IMR-90 (cell line): ENCODE data around the gene KLK10. TPM values are rescaled to one million over a fixed set of nuclear protein-coding genes. Genes with fewer than 3 reads are reported as not detected.
"Not testable (repeated sequence)": the region's sequence is repeated elsewhere in the genome, so short reads cannot be mapped to it uniquely, and the experiment has no call there.

Experiments used
- ATAC-seq: fragments of 200-7000 bp; cut with Tn5 transposase; 2 replicates; pipeline ENCODE4 v1.9.1; 2020; ENCODE audit warnings: low read depth, mild to moderate bottlenecking, moderate library complexity
- BruUV-seq: library from RNA; stranded (reverse); fragments of 400-500 nt; replicated peaks from 2 replicates; lab custom pipeline; 2021; lab: Mats Ljungman, UMichigan
- CTCF ChIA-PET: fragments of 300-600 bp; formaldehyde crosslinking; extraction: SDS; loops from one replicate; lab custom pipeline; 2021; ENCODE audit warnings: antibody characterized with exemption; lab: Yijun Ruan, JAX
- POLR2A ChIA-PET: fragments of 300-600 bp; sonication (Branson Sonifier 250); formaldehyde crosslinking; loops from one replicate; lab custom pipeline; 2022; ENCODE audit warnings: antibody characterized with exemption; ENCODE audit not compliant: unreplicated experiment; lab: Charles Lee
- DNase-seq: peaks from one replicate; pipeline ENCODE4 v3.0.0; 2013
- H2AFZ ChIP-seq: replicated peaks from 2 replicates; pipeline ENCODE3; 2013; ENCODE audit warnings: low read length, mild to moderate bottlenecking; ENCODE audit not compliant: poor library complexity
- H2AK5ac ChIP-seq: 2 replicates; pipeline ENCODE4 v1.6.1; 2013; ENCODE audit warnings: low read depth, low read length, inconsistent platforms
- H2AK9ac ChIP-seq: replicated peaks from 2 replicates; pipeline ENCODE3; 2013; ENCODE audit warnings: mild to moderate bottlenecking, low read depth, low read length, moderate library complexity; ENCODE audit not compliant: poor library complexity
- H2BK120ac ChIP-seq: 2 replicates; pipeline ENCODE4 v1.6.1; 2013; ENCODE audit warnings: low read depth, low read length, inconsistent platforms
- H2BK15ac ChIP-seq: 3 replicates; pipeline ENCODE4 v1.6.1; 2013; ENCODE audit warnings: low read depth, low read length, inconsistent platforms
- H2BK20ac ChIP-seq: 2 replicates; pipeline ENCODE4 v1.6.1; 2013; ENCODE audit warnings: low read depth, mild to moderate bottlenecking, inconsistent platforms, low read length, moderate library complexity
- H2BK5ac ChIP-seq: 2 replicates; pipeline ENCODE4 v1.6.1; 2013; ENCODE audit warnings: mild to moderate bottlenecking, low read depth, low read length, inconsistent platforms; ENCODE audit not compliant: poor library complexity, severe bottlenecking
- H3K14ac ChIP-seq: replicated peaks from 2 replicates; pipeline ENCODE4 v1.6.1; 2013; ENCODE audit warnings: low read depth, low read length, inconsistent platforms
- H3K18ac ChIP-seq: 2 replicates; pipeline ENCODE4 v1.6.1; 2013; ENCODE audit warnings: low read depth, low read length, control low read depth
- H3K23ac ChIP-seq: 2 replicates; pipeline ENCODE4 v1.6.1; 2013; ENCODE audit warnings: low read depth, low read length, inconsistent platforms
- H3K27ac ChIP-seq: 2 replicates; pipeline ENCODE4 v1.5.1; 2013; ENCODE audit warnings: mild to moderate bottlenecking, control low read depth, low read length; ENCODE audit not compliant: insufficient read depth
- H3K27me3 ChIP-seq: 2 replicates; pipeline ENCODE4 v1.6.1; 2013; ENCODE audit warnings: low read length; ENCODE audit not compliant: control insufficient read depth, insufficient read depth
- H3K36me3 ChIP-seq: 2 replicates; pipeline ENCODE4 v1.6.1; 2013; ENCODE audit warnings: low read length, mixed read lengths; ENCODE audit not compliant: control insufficient read depth, insufficient read depth
- H3K4ac ChIP-seq: 2 replicates; pipeline ENCODE4 v1.6.1; 2013; ENCODE audit warnings: low read depth, low read length, inconsistent platforms
- H3K4me1 ChIP-seq: 2 replicates; pipeline ENCODE4 v1.6.1; 2013; ENCODE audit warnings: low read length, mixed read lengths; ENCODE audit not compliant: control insufficient read depth, insufficient read depth
- H3K4me2 ChIP-seq: 2 replicates; pipeline ENCODE4 v1.6.1; 2013; ENCODE audit warnings: low read depth, mild to moderate bottlenecking, control low read depth, low read length, moderate library complexity
- H3K4me3 ChIP-seq: 2 replicates; pipeline ENCODE4 v1.5.1; 2013; ENCODE audit warnings: low read depth, mild to moderate bottlenecking, control low read depth, low read length, moderate library complexity; ENCODE audit not compliant: insufficient read depth
- H3K56ac ChIP-seq: 2 replicates; pipeline ENCODE4 v1.6.1; 2013; ENCODE audit warnings: low read length, inconsistent platforms; ENCODE audit not compliant: insufficient read depth; ENCODE audit errors: extremely low read depth
- H3K79me1 ChIP-seq, 2 experiments: 2 replicates each; pipeline ENCODE4 v1.6.1; 2013; ENCODE audit warnings: low read length in 2 of 2, inconsistent platforms in 1 of 2, low read depth in 1 of 2
- H3K9ac ChIP-seq: 2 replicates; pipeline ENCODE4 v1.6.1; 2013; ENCODE audit warnings: low read depth, low read length, control low read depth
- H3K9me1 ChIP-seq: 2 replicates; pipeline ENCODE4 v1.6.1; 2013; ENCODE audit warnings: low read length, inconsistent platforms; ENCODE audit not compliant: insufficient read depth
- H3K9me3 ChIP-seq: 2 replicates; pipeline ENCODE4 v1.6.1; 2013; ENCODE audit warnings: low read length; ENCODE audit not compliant: control insufficient read depth, insufficient read depth
- H4K20me1 ChIP-seq: 2 replicates; pipeline ENCODE4 v1.6.1; 2013; ENCODE audit warnings: low read length, inconsistent platforms; ENCODE audit not compliant: insufficient read depth
- H4K5ac ChIP-seq: 2 replicates; pipeline ENCODE4 v1.6.1; 2013; ENCODE audit warnings: mild to moderate bottlenecking, low read depth, low read length, control low read depth
- H4K8ac ChIP-seq, 2 experiments: 2 replicates each; pipeline ENCODE4 v1.6.1; 2013; ENCODE audit warnings: low read depth in 2 of 2, low read length in 2 of 2, control low read depth in 1 of 2, inconsistent platforms in 1 of 2
- H4K91ac ChIP-seq: 2 replicates; pipeline ENCODE4 v1.6.1; 2013; ENCODE audit warnings: low read depth, low read length, inconsistent platforms; ENCODE audit not compliant: insufficient read depth
- WGBS, 2 experiments: methylation state at CpG; one replicate each; pipeline versions ENCODE4 v1.1.5 to v1.1.7; 2013; ENCODE audit warnings: missing lambda C conversion rate in 2 of 2; ENCODE audit not compliant: insufficient read length in 1 of 2; ENCODE audit errors: extremely low coverage in 2 of 2; 5-methylcytosine and 5-hydroxymethylcytosine counted together
- dilution Hi-C: fragments of 300-500 bp; cut with HindIII; formaldehyde crosslinking; loops from one replicate; pipeline ENCODE4 v1.14.3; 2018; ENCODE audit warnings: low sequenced_read_pairs; ENCODE audit not compliant: unreplicated experiment
- in situ Hi-C: fragments of 300-500 bp; cut with MboI; formaldehyde crosslinking; loops from 3 replicates; pipeline ENCODE4 v1.14.3; 2019; ENCODE audit warnings: low sequenced_read_pairs, inconsistent platforms, mixed read lengths
- intact Hi-C: fragments of 100-400 bp; cut with micrococcal nuclease; formaldehyde crosslinking; loops from 2 replicates; pipeline ENCODE4 v1.10.0; 2022
- polyA plus RNA-seq, 3 experiments: library from polyadenylated mRNA; depleted of rRNA; stranded (reverse); fragments of >200 nt; gene quantifications; 2 replicates each; pipeline ENCODE4 v1.2.3, GENCODE V29; 2012; ENCODE audit warnings: low replicate concordance in 1 of 3
- total RNA-seq: library from RNA; depleted of rRNA; stranded (reverse); fragments of >200 nt; gene quantifications from 2 replicates; pipeline ENCODE4 v1.2.3, GENCODE V29; 2012

Gene KLK10
- total and polyA plus RNA-seq, 2 of the 4 experiments (the other 2 are of a cell fraction) = not detected

- intact Hi-C loops, H3K4me3 ChIP-seq, H2BK15ac ChIP-seq, H3K36me3 ChIP-seq, ATAC-seq, H4K20me1 ChIP-seq, H4K5ac ChIP-seq, dilution Hi-C loops, BruUV-seq, H4K91ac ChIP-seq, in situ Hi-C loops, H3K9ac ChIP-seq, H2AK9ac ChIP-seq, H3K79me1 ChIP-seq, H3K9me1 ChIP-seq, H3K18ac ChIP-seq, H2BK120ac ChIP-seq, H2BK5ac ChIP-seq, H2AFZ ChIP-seq, DNase-seq, H3K23ac ChIP-seq, H2AK5ac ChIP-seq, H2BK20ac ChIP-seq, H3K4me1 ChIP-seq, H4K8ac ChIP-seq, H3K27ac ChIP-seq, H3K56ac ChIP-seq, H3K4me2 ChIP-seq, H3K27me3 ChIP-seq, H3K4ac ChIP-seq, H3K9me3 ChIP-seq, H3K14ac ChIP-seq, CTCF ChIA-PET: not testable (repeated sequence)
- 100% methylated on average over 4 of the region's 14 CpGs; no CpG with 5 or more reads in 1 of the 2 experiments for WGBS, 2 experiments
- POLR2A ChIA-PET = interaction anchor here (0.5 kb wide), 1 partner anchor 36 kb away, joined by 5 read pairs; no protein-coding TSS in a partner anchor
Measured at GRCh38 chr19:50984416-50984815, 35.1 kb downstream of the KLK10 start.
